Retinal pigment epithelial cell (primary cell): ENCODE data around the gene PWP2.
"Not testable (repeated sequence)": the region's sequence is repeated elsewhere in the genome, so short reads cannot be mapped to it uniquely, and the experiment has no call there.

Source experiments
- DNase-seq: peaks from one replicate; pipeline ENCODE4 v3.0.0-alpha.2; 2010; ENCODE audit warnings: low read depth
- H3K4me3 ChIP-seq: 2 replicates; pipeline ENCODE4 v1.5.1; 2011; ENCODE audit warnings: mild to moderate bottlenecking, low read length, control low read depth, moderate library complexity
- TF ChIP-seq, protein P1 (sequence below): conservative IDR thresholded peaks from 2 replicates; pipeline ENCODE4 v1.5.1; 2011; ENCODE audit warnings: low read depth, low read length, control low read depth, inconsistent platforms

The PWP2 gene

GRCh38 chr21:44089001-44089911, 17.9 kb upstream of the PWP2 start:
- H3K4me3 ChIP-seq = no peak overlapping the region
- DNase-seq = no peak

DNA sequence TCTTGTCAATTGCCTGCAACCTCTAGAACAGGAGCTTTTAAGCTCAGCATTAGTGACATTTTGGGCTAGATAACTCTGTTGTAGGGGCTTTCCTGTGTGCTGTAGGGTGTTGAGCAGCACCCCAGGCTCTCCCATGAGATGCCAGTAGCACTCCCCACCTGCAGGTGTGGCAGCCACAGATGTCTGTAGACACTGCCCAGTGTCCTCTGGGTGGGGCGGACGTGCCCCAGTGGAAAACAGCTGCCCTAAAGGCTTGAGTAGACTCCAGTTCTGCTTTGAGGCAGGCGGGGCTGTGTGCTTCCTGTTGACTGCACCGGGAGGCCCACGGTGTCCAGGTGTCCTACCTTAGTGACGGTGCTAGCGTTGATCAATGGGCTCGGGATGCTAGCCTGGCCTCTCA, 16.9 kb upstream of the PWP2 start:
- DNase-seq = no peak
- TF ChIP-seq, protein P1, sequence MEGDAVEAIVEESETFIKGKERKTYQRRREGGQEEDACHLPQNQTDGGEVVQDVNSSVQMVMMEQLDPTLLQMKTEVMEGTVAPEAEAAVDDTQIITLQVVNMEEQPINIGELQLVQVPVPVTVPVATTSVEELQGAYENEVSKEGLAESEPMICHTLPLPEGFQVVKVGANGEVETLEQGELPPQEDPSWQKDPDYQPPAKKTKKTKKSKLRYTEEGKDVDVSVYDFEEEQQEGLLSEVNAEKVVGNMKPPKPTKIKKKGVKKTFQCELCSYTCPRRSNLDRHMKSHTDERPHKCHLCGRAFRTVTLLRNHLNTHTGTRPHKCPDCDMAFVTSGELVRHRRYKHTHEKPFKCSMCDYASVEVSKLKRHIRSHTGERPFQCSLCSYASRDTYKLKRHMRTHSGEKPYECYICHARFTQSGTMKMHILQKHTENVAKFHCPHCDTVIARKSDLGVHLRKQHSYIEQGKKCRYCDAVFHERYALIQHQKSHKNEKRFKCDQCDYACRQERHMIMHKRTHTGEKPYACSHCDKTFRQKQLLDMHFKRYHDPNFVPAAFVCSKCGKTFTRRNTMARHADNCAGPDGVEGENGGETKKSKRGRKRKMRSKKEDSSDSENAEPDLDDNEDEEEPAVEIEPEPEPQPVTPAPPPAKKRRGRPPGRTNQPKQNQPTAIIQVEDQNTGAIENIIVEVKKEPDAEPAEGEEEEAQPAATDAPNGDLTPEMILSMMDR = no peak
- H3K4me3 ChIP-seq = no peak overlapping the region

More at GRCh38 chr21:44089001-44089911, 17.9 kb upstream of the PWP2 start:
- TF ChIP-seq, protein P1 = no peak

DNA sequence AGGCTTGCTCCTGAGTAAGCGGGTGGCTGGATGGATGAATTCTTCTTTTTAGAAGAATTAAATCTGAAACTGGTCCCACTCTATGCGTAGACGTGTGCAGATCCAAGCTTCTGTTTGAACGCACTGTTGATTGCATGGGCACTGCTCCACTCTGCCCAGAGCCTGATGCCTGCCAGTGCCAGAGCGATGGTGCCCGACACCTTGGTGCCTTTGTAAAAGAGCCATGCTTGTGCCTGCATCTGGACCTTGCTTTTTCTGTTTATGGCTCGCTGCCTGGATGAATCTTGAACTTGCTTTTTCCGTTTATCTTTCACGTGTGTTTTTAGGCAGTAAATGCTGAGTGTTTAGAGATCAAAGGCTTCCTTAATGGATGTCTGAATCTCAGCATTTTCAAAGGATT, 15.0 kb upstream of the PWP2 start:
- no peak for DNase-seq
- TF ChIP-seq, protein P1 = no peak
- H3K4me3 ChIP-seq = no peak overlapping the region

GRCh38 chr21:44093761-44094160, 13.4 kb upstream of the PWP2 start:
- TF ChIP-seq, protein P1 = no peak
- DNase-seq = no peak
- no peak overlapping the region for H3K4me3 ChIP-seq

DNA sequence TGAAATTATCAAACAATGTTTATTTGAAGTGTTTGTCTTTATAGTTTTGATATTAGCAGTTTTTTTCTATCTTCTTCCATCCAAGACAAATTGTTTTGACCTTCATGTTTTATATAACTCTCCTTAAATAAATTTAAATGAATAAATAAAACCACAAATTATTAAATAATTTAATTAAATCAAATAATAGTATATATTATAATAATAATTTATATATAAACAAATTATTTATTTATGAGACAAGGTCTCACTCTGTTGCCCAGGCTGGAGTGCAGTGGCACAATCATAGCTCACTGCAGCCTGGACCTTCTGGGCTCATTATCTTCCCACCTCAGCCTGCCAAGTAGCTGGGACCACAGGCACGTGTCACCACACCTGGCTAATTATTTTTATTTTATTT, 12.4 kb upstream of the PWP2 start:
- DNase-seq = no peak
- TF ChIP-seq, protein P1 = no peak

GRCh38 chr21:44098507-44098906, 8.7 kb upstream of the PWP2 start:
- DNase-seq, H3K4me3 ChIP-seq: not testable (repeated sequence)

More for the DNA sequence above, 12.4 kb upstream of the PWP2 start:
- no peak overlapping the region for H3K4me3 ChIP-seq

GRCh38 chr21:44098964-44099363, 8.2 kb upstream of the PWP2 start:
- not testable (repeated sequence) for DNase-seq, H3K4me3 ChIP-seq

DNA sequence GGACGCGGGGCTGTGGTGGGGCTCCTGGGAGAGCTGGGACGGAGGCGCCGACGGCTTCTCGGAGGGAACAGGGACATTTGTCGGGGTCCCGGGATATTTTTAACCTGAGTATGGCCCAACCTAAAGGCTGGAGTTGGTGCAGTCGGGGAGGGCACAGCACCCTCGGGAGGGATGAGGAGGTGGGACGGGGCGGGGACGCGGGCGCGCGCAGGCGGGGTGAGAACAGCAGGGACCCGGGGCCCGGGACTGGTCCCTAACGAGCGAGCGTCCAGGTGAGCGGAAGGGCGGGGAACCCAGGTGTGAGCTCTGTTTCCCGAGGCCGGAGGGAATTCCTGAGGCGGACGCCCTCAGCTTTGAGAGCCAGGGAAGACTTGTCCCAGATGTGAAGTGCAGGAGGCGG, 390 bp downstream of the PWP2 start:
- H3K4me3 ChIP-seq, DNase-seq: not testable (repeated sequence)

DNA sequence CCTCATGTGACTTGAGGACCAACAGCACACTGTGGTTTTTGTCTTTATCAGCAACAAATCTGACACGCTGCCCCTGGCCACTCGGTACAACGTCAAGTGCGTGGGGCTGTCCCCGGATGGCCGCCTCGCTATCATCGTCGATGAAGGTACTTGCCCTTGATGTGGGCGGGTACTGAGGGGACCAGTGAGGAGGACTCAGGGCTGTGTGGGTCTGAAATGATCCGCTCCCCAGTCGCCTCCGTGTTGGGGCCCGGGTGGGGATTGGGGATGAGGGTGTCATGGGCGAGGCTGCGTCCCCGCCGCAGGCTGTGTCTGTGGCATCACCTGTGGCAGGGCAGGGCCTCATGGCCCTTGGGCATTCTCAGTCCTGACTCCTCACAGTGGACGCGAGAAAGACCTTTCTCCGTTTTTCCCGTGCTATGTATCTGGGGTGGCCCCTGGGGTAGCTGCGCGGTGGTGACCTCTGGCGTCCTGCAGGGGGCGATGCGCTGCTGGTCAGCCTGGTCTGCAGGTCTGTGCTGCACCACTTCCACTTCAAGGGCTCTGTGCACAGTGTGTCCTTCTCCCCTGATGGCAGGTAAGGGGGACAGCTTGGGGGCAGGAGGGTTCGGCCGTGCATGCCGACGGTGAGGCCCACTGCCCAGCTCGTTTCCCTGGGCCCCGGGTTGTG, 6.6 kb downstream of the PWP2 start:
- not testable (repeated sequence) for DNase-seq, H3K4me3 ChIP-seq

- H3K4me3 ChIP-seq, DNase-seq: not testable (repeated sequence)
Measured at GRCh38 chr21:44122131-44122530, 14.9 kb downstream of the PWP2 start.

DNA sequence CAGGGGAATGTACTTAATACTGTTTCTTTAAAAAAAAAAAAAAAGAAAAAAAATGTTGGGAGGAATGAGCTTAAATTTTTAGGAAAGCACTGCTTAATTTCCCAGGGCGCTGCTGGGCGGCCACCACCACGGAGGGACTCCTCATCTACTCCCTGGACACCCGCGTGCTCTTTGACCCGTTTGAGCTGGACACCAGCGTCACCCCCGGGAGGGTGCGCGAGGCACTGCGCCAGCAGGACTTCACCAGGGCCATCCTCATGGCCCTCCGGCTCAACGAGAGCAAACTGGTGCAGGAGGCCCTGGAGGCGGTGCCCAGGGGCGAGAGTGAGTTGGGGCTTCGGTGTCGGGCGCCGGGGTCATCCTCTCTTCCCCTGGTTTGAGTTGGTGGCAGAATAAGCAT, 20.6 kb downstream of the PWP2 start:
- DNase-seq, H3K4me3 ChIP-seq: not testable (repeated sequence)

DNA sequence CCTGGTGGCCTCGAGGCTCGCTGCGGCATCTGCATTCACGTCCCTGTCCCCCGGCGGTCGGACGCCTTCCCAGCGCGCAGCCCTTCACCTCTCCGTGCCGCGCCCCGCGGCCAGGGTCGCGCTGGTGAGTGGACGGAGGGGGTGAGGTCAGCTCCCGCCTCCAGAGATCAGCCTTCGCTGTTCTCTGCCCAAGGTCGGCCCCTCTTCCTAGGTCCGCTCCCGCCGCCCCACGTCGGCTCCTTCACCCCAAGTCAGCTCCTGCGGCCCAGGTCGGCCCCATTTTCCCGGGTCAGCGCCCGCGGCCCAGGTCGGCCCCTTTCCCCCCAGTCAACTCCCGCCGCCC, 26.5 kb downstream of the PWP2 start:
- not testable (repeated sequence) for DNase-seq, H3K4me3 ChIP-seq

DNA sequence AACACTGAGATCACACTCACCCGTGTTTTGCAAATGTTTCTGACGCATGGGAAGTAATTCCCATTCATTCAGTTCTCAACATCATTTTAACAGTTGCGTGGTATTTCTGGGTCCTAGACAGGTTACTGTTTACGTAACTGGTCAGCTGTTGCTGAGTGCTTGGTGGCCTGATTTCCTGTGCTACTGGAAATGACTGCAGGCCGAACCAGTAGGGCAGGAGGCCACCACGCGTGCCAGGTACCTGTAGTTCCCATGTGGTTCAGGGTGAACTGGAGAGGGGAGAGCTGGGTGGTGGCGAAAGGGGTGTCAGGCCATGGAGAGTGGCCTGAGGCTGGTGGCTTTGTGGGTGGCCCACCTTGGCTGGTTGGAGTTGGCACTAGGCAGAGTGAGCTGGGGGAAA, 27.5 kb downstream of the PWP2 start:
- not testable (repeated sequence) for H3K4me3 ChIP-seq, DNase-seq
